ENCODE measurements around the gene CASQ1. TPM values are rescaled to one million over a fixed set of nuclear protein-coding genes. Genes with fewer than 3 reads are reported as not detected.

The CASQ1 gene
- total RNA-seq, 1 donor from 2014 or later: 0.27 TPM

- Histone ChIP-seq H3K4me3 (no peak overlapping the region), H3K4me1 (peaks cover 30% of the 10 kb centered on the region), H3K36me3 (peaks cover 21% of the 10 kb centered on the region), H3K27ac (no peak overlapping the region), H3K9me3 (no peaks in the 10 kb centered on the region), H3K27me3 (ENCODE audit: low read depth) (no peaks in the 10 kb centered on the region)
- TF ChIP-seq CTCF (IDR thresholded peaks at IDR 0.05): no peak
- intact Hi-C loops (cut with DNase I): no loop called here
- DNase-seq (no peak), ATAC-seq (no peak)
These were observed 56.7 kb downstream of the CASQ1 start for GRCh38 chr1:160247053-160247452.

DNA sequence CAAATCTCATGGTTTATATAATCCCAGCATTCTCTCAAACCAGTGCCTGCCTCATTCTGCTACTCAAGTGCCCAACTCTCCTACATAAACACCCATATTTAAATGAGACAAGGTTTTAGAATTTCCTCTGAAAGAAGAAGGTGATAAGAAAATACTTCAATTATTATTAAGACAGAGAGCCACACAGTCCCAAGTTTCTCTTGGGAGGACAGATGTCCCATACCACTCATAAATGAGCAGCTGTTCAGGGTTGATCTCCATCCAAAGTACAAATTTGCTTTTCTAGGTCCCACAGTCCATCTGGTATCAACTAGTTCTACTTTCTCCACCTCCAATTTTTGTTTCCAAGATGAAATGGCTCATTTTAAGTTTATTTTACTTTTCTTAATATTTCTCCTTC is 60.6 kb downstream of the CASQ1 start:
- intact Hi-C loops (cut with DNase I): no loop called here
- no peak for DNase-seq
- Histone ChIP-seq H3K4me1 (peaks cover 14% of the 10 kb centered on the region), H3K9me3 (no peaks in the 10 kb centered on the region), H3K36me3 (peaks cover 23% of the 10 kb centered on the region), H3K4me3 (no peak overlapping the region), H3K27me3 (ENCODE audit: low read depth) (no peaks in the 10 kb centered on the region), H3K27ac (peak overlapping the region; percentile 40)
- ATAC-seq: no peak
- no peak for TF ChIP-seq CTCF (IDR thresholded peaks at IDR 0.05)

Other genes starting within 250 kb of the CASQ1 start
- gene IGSF9, start 245.0 kb upstream of the CASQ1 start, total RNA-seq: 2.0 TPM
- not detected for gene SLAMF9, start 236.3 kb upstream of the CASQ1 start, total RNA-seq
- 6.9 TPM for gene PIGM, start 158.6 kb upstream of the CASQ1 start, total RNA-seq
- 0.15 TPM for gene KCNJ10, start 120.4 kb upstream of the CASQ1 start, total RNA-seq
- gene KCNJ9, start 109.0 kb upstream of the CASQ1 start, total RNA-seq: not detected
- gene IGSF8, start 92.0 kb upstream of the CASQ1 start, total RNA-seq: 35.9 TPM
- 4.5 TPM for gene ATP1A2, start 74.8 kb upstream of the CASQ1 start, total RNA-seq
- gene ATP1A4, start 39.0 kb upstream of the CASQ1 start, total RNA-seq: 1.1 TPM
- 132 TPM for gene PEA15, start 14.8 kb downstream of the CASQ1 start, total RNA-seq
- gene DCAF8, start 72.0 kb downstream of the CASQ1 start, total RNA-seq: 114 TPM
- gene PEX19, start 94.6 kb downstream of the CASQ1 start, total RNA-seq: 63.1 TPM
- 136 TPM for gene COPA, start 152.7 kb downstream of the CASQ1 start, total RNA-seq
- gene NCSTN, start 152.8 kb downstream of the CASQ1 start, total RNA-seq: 108 TPM
- 0.15 TPM for gene NHLH1, start 176.5 kb downstream of the CASQ1 start, total RNA-seq
- gene VANGL2, start 210.0 kb downstream of the CASQ1 start, total RNA-seq: 7.5 TPM